Dermis blood vessel endothelial cell (primary cell): Measurements from ENCODE around the gene DTWD2. TPM values are rescaled to one million over a fixed set of nuclear protein-coding genes. Genes with fewer than 3 reads are reported as not detected.
A peak's percentile ranks its signal among the peaks of the same experiment; 100 is the strongest.
"Not testable (repeated sequence)": the region's sequence is repeated elsewhere in the genome, so short reads cannot be mapped to it uniquely, and the experiment has no call there.

ENCODE experiments used
- DNase-seq: peaks from one replicate; pipeline ENCODE4 v3.0.0; 2010
- total RNA-seq: library from RNA; depleted of rRNA; stranded (reverse); fragments of >200 nt; gene quantifications from 2 replicates; pipeline ENCODE4 v1.2.3, GENCODE V29; 2014

The DTWD2 gene
- total RNA-seq, 1 donor from 2014 or later: 3.2 TPM

DNA sequence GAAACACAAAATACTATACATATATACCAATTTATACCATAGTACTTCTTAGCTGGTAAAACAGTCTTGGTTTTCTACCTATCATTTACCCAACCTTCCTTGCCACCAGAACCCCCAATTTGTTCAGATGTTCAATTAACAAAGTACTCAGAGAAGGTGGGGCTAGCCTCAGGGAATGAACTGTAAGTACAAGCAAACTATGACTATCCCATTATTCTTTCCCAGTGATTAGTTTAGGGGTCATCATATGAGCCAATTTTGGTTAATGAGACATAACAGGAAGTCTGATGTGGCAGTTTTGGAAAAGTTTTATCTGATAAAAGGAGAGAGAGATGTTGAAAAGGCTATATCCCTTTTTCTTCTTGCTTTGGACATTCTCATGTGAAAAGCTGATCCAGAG is 125.8 kb downstream of the DTWD2 start:
- no peak for DNase-seq

DNA sequence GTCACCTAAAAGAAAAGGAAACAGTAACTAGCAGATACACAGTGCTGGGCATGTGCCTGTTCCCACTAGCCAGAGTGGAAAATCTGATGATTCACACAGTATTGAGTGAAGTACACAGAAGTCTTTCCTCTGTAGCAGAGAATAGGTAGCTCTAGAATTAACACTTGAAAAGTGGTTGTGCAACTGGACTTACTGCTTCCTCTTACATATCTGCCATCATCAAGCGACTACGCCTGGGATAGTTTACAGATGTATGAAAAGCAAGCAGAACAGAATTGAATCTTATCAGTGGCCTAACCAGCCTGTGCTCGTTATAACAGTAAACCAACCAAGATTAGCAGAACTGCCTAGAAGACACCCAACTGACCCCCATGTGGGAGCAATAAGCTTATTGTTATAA is 130.6 kb downstream of the DTWD2 start:
- DNase-seq: no peak

DNA sequence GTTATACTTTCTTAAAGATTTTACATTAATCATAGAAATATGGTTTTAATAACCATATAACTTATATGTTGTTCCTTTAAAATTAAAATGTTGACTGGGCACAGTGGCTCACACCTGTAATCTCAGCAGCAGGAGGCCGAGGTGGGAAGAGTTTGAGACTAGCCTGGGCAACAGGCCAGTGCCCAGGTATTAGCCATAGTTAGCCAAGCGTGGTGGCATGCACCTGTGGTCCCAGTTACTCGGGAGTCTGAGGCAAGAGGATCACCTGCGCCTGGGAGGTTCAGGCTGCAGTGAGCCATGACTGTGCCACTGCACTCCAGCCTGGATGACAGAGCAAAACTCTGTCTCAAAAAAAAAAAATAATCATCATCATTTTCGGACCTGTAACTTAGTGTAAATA is 133.5 kb downstream of the DTWD2 start:
- no peak for DNase-seq

DNA sequence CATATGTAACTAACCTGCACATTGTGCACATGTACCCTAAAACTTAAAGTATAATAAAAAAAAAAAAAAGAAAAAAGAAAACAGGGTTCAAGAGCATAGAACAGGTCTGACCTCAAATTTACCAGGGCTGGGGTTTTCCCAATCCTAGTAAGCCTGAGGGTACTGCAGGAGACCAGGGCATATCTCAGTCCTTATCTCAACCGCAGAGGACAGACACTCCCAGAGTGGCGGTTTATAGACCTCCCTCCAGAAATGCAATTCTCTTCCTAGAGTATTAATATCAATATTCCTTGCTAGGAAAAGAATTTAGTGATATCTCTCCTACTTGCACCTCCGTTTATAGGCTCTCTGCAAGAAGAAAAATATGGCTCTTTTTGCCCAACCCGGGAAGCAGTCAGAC is 136.6 kb downstream of the DTWD2 start:
- DNase-seq: not testable (repeated sequence)

DNA sequence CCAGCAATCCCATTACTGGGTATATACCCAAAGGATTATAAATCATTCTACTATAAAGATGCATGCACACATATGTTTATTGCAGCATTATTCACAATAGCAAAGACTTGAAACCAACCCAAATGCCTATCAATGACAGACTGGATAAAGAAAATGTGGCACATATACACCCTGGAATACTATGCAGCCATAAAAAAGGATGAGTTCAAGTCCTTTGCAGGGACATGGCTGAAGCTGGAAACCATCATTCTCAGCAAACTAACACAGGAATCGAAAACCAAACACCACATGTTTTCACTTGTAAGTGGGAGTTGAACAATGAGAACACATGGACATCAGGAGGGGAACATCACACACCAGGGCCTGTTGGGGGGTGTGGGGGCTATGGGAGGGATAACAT is 138.8 kb downstream of the DTWD2 start:
- DNase-seq: not testable (repeated sequence)

DNA sequence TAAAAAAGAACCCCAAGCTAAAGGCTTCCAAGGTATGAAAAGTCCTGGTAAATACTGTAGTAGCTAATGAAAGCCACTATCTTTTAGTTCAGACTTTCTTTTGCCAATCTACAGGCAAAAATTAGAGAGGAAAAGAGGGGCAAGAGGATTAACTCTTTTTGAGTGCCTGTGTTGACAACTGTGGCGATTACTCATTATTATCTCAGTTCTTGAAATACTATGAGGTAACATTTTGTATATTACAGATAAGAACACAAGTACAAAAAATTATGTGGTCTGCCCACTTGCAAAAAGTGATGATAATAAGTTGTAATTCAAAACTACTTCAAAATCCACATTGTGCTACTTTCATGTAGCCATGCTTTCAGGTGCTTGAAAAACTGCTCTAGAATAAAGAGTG is 144.0 kb downstream of the DTWD2 start:
- DNase-seq: no peak

DNA sequence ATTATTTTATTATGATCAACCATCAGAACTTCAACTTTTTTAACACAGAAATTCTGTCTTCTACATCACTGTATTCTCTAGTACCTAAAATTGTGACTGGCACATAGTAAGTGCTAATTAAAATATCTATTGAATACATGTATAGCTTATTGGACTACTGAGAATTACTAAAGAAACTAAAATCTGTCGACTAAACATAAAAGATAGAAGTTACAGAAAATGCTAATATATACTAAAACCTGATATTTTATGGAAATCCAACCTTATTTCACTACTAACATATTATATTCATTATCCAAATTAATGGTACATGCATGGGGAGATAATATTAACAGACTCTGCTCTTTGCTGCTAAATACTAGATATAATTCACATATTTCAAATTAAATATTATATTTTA is 153.6 kb downstream of the DTWD2 start:
- DNase-seq: no peak

DNA sequence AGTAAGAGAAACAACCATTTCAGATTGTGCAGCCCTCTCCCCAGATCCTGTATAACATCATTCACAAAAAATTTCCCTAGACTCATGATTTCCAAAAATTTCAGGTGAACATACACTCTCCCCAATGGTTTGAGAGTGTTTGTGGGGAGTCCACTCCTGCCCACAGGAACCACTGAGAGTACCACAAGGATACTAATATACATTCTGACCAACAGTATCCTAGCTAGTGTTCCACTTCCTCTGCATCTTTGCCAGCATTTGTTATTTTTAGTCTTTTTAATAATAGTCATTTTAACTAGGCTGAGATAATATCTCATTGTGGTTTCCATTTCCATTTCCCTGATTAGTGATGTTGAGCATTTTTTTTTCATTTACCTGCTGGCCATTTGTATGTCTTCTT is 155.4 kb downstream of the DTWD2 start:
- DNase-seq: no peak

DNA sequence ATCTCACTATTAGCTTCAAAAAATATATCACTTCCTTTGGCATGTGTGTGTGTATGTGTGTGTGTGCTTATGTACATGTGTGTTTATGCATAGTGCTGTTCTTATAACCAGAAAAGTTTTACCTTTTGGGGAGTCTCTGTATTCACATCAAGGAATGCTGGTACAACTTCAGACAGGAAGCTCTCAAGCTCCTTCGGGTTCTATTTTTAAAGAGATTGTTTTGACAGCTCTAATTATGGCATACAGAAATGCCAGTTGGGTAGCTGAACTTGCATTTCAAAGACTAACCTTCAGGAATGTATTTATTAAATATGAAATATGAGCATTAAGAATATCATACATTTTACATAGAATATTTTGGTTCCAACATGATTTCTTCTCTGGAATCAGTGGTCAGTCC is 163.1 kb downstream of the DTWD2 start:
- DNase-seq: no peak

DNA sequence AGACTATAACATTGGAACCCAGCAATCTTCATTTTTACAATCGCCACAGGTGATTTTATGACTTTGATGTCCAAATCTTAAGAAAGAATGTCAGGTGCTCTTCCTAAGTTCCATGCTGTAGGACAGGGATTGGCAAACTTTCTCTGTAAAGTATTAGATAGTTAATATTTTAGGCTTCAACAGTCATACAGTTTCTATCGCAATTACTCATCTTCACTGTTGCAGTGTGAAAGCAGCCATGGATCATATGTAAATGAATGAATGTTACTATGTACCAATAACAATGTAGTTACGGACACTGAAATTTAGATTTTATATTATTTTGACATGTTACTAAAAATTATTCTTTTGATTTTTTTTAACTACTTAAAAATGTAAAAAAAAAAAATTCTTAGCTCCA is 169.7 kb downstream of the DTWD2 start:
- DNase-seq: no peak

DNA sequence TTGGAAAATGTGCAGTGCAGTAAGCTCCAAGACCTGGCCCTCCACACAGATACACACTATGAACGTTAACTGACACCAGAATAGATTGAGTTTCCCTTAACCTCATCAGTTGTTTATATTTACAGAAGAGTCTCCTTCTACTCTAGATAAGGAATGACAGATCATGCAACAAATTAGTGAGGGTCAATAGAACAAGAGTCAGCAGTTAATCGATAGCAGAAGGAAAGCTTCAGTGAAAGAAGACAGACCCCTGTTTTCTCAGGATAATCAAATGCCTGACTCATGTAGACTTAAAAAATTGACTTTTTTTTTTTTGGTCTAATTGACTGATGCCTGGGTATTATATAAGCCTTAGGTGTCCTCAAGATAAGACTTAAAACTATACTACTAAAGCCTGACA is 179.9 kb downstream of the DTWD2 start:
- DNase-seq: no peak

DNA sequence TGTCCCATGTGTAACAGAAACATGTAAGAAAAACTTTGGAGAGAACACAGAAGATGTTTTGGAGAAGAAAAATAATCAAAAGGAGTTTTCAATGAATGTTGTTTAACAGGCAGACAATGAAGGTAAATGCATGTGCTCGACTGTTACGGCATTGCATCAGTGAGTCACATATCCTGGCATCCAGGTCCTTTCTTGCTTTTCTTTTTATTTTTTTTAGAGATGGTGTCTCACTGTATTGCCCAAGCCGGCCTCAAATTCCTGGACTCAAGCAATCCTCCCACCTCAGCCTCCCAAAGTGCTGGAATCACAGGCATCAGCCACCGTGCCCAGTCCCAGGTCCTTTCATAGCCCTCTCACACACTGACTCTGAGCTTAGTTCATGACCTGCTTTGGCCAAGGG is 181.8 kb downstream of the DTWD2 start:
- no peak for DNase-seq

DNA sequence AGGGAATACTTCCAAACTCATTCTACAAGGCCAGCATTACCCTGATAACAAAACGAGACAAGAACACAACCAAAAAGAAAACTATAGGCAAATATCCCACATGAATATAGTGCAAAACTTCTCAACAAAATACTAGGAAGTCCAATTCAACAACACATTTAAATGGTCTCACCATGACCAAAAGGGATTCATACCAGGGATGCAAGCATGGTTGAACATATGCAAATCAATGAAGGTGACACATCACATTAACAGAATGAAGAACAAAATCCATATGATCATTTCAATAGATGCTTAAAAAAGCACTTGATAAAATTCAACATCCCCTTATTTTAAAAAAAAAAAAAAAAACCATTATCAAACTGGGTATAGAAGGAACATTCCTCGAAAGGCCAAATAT is 186.0 kb downstream of the DTWD2 start:
- DNase-seq: no peak

DNA sequence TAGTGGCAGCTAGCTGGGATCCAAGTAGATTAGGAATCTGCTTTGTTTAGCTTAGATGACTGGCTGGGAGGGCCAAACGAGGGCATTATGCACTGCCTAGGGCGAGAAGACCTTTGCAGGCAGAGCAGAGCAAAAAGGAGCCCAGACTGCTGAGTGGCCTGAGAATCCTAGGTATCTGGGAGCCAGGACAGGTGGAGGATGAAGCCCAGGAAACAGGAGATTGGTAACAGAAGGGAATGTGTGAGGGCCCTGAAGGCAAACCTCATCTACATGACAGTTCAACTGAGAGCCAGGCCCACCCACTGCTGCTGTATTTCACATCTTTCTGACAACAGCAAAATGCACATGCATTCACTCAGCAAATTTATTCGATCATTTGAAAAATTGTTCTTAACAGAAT is 192.3 kb downstream of the DTWD2 start:
- no peak for DNase-seq

DNA sequence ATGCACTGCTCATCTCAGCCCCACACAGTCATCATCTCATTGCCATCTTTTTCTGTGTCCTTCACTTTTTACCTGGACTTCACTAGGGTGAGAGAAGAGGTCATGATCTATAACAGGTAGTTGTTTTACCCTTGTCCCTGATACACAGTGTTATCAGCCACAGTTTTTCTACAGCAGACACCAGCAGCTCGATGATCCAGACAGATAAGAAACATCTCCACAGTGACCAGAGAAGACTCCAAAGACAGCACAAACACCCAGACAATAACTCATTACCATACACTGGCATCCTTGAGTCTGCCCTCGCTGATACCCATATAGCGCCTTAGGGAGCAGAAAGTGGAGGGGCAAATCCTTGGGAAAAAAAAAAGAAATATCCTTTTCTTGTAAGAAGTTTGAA is 194.1 kb downstream of the DTWD2 start:
- no peak for DNase-seq

DNA sequence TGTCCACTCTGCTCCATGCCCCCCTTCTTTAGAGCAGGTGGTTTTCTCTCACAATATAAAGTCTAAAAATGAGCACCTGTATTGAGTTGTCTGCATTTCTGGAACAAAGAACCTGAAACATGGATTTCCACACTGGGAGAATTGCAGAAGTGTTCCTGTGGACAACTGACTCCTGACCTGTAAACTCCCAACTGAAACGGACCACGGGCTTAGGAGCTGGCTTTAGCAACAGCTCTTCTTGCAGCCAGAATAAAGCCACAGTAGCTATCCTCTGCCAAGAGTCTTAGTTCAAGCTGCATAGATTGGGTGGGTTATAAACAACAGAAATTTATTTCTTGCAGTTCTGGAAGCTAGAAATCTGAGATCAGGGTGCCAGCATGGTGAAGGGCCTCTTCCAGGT is 194.7 kb downstream of the DTWD2 start:
- DNase-seq: no peak

DNA sequence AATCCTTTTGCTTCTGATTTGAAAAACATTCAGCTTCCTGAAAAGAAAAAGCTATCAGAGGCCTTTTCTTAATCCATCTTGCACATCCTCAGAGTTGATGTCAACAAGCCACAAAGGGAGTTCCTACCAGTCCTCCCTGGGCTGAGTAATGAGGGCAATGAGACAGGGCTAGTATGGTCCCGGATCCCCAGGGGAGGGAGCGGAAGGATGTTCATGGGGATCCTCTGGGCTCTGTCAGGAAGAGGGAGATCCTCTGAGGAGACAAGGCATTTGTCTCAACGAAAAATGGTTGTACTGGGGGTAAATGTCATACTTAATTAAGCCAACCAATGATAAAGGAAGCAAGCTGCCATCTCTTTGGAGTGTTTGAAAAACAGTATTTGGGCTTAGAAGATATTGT is 195.3 kb downstream of the DTWD2 start:
- DNase-seq: no peak

DNA sequence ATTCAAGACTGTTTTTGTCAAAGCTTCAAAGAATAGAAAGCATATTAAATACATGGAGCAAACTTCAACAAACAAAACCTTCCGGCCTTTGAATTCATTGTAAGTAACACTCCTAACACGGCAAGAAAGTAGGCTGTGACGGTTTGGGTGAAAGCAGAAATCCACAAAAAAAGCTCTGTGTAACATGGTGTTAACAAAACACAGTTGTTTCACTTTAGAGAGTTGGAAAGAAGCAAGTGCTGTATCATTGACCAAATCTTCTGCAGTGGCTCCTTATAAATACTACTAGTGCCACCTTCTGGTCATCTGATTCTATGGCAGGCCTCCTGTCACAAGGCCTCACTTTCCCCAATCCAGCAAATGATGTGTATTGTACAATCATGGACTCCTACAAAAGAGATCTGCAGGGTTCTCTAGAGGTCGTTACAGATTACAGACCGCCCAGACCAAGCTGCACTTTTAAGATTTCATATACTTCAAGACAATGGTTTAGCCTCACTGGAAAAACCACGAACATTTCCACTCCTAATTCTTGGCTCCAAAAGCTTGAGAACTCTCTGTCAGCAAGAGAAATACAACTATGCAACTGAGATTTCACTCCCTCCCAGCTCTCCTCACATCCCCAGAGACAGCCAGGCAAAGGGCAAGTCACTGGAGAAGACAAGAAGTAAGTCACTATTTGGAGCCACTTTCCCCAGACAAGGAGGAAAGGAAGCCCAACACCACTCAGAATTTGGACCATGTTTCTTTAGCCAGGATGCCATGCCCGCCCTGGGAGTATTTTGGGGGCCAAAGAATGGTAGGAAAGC is 196.2 kb downstream of the DTWD2 start:
- DNase-seq: peak; percentile 69

DNA sequence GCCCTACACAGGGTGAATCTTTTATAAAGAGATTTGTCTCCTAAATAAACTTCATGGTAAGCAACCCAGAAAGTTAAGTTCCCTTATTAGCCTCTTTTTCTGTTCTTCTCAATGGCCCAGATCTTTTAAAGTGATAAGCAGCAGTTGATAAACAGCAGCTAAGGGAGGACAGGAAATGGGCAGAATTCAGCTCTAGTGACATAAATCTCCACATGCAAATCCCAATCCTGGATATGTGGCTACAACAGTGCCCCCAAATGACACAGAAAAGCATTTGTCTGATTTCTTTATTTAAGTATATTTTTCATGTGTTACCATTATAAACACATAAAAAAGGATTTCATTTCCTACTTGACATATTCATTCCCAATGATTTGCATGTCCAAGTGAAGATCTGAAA is 199.0 kb downstream of the DTWD2 start:
- no peak for DNase-seq

DNA sequence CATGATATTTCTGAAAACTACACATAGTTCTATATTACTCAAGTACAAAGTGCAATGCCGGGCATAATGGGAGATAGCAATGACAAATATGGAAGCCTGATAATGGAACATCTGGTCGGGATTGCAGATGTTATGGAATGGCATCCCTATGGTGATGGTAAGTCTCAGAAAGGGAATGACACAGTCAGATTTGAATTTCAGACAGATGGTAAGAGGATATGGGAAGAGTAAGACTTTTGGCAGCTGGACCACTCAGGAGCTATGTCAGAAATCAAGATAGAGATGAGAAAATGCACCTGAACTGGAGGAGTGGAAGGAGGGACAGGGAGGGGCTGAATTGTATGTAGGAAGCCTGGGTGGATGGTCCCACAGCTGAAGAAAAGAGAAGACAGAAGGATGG is 200.0 kb downstream of the DTWD2 start:
- DNase-seq: no peak

Other genes starting within 250 kb of the DTWD2 start
- gene DMXL1, start 82.5 kb upstream of the DTWD2 start, total RNA-seq: 35.1 and 53.4 TPM in 2 replicates